ENCODE measurements around the gene DIAPH3.

The DIAPH3 gene

DNA sequence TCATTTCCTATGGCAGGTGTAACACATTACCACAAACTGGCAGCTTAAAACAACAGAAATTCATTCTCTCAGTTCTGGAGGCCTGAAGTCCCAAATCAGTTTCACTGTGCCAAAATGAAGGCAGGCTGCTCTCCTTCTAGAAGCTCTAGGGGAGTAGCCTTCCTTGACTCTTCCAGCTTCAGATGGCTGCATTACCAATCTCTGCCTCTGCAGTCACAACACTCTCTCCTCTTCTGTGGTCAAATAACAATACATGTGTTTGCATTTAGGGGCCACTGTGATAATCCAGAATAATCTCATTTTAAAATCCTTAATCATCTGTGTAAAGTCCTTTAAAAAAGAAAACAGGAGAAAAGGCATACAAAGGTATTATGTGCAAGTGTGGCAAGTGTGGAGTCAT lies 7.8 kb downstream of the DIAPH3 start:
- DNase-seq, result no peak

DNA sequence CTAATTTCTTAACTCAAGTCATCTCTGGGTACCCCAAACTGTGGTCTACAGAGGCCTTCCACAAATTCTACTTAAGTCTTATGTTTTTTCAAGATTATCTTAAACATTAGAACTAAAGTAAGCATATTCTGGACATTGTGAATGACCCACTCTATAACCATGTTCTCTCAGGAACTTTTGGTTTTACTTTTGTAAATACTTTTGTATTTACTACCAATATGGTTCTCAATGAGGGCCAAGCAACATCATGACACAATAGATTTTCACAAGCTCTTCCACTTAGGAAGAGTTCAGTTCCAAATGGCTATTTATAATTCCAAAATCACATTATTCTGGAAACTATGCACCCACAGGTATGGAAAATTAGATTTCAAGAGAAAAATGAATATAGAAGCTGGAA lies 10.8 kb downstream of the DIAPH3 start:
- no peak for DNase-seq

- DNase-seq, result peak; percentile 17
Observed at GRCh38 chr13:60152114-60152513, 11.6 kb downstream of the DIAPH3 start.

DNA sequence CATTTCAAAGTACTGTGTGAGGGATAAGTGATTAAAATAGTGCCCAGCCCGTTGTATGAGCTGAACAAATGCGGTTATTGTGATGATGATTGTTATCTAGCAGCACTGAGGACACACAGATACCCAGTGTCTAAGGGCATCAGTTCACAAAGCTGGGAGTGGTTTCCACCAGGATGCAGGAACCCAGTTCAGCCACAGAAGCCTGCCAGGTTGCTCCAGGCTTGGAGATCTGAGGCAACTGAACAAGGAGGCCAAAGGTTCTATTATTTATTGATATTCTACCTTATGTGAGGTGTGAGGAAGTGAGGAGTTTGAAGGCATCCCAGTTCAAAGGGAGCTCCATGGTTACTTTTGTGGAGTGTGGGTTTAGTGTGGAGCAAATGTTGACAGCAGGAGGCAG lies 13.2 kb downstream of the DIAPH3 start:
- DNase-seq, result no peak

GRCh38 chr13:60148918-60149317 lies 14.8 kb downstream of the DIAPH3 start:
- DNase-seq, result no peak

DNA sequence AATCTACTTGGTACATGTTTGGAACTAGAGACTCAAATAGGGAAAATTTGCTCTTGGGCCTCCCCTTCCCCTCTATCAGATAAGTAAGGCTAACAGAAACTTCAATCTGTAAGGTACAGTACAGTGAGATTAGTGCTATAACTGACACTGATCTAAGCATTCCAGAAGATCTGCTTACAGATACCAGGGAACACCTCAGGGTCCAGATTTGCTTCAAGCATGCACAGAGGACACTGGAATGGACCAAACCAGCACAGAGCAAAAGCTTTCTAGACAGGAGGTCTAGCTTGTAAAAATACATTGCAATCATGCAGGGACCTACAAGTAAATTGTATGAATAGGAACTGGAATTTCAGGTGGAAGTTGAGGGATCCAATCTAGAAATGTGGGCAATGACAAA lies 16.4 kb downstream of the DIAPH3 start:
- DNase-seq, result no peak

- peak; percentile 17 for DNase-seq
Observed at GRCh38 chr13:60146471-60146870, 17.3 kb downstream of the DIAPH3 start.

- DNase-seq, result no peak
Observed at GRCh38 chr13:60143775-60144174, 20.0 kb downstream of the DIAPH3 start.

DNA sequence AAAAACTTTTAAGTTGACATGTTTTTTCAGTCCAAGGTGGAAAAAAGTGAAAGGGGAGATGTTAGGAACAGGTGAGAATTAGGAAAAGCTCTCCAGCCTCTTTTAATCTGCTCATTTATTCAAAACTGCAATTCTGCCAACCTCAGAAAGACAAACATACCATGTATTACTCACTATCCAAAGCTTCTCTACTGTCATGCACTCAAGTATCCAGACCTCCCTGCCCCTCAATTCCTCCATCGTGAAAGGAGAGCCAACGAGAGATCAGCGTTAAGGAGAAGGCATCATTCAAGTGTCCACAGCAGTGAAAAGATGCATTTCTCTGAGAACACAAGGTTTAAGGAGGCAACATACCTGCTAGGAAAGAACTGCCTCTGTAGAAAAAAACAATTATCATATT lies 24.5 kb downstream of the DIAPH3 start:
- DNase-seq, result peak; percentile 47

DNA sequence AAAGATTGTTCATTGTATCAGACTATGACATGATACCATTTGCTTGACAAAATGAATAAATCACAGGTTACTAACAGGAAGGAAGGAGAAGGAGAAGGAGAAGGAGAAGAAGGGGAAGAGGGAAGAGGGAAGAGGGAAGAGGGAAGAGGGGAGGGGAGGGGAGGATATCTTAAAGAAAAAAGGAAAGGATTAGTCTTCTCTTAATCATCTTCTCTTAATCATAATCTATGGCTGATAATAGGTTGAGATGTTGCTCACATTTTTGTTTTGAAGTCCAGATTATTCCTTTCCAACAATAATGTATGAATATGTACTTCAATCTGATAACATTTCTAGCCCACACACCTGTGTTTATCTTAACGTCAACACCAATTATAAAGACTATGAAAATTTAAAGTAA lies 25.1 kb downstream of the DIAPH3 start:
- no peak for DNase-seq

- no peak for DNase-seq
Observed at GRCh38 chr13:60137911-60138560, 25.7 kb downstream of the DIAPH3 start.

- DNase-seq, result no peak
Observed at GRCh38 chr13:60135344-60135743, 28.4 kb downstream of the DIAPH3 start.

DNA sequence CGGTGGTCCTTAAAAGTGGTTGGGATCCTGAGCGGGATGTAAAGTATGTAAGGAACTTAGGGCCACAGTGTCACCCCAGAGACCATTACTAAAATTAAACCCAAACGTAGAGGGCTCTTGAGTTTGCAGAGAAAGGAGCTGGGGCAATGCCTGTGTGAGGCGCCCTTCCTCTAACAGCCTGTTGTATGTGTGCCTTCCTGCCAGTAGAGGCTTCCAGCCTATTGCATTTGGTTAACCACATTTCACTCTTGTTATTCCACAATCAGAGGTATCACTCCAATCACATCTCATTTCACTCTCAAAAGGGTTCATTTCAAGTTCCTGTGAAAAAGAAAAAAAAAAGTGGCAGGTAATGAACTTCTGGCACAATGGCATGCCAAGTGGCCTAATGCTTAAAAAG lies 29.4 kb downstream of the DIAPH3 start:
- no peak for DNase-seq

- DNase-seq, result no peak
Observed at GRCh38 chr13:60121337-60121687, 42.4 kb downstream of the DIAPH3 start.

DNA sequence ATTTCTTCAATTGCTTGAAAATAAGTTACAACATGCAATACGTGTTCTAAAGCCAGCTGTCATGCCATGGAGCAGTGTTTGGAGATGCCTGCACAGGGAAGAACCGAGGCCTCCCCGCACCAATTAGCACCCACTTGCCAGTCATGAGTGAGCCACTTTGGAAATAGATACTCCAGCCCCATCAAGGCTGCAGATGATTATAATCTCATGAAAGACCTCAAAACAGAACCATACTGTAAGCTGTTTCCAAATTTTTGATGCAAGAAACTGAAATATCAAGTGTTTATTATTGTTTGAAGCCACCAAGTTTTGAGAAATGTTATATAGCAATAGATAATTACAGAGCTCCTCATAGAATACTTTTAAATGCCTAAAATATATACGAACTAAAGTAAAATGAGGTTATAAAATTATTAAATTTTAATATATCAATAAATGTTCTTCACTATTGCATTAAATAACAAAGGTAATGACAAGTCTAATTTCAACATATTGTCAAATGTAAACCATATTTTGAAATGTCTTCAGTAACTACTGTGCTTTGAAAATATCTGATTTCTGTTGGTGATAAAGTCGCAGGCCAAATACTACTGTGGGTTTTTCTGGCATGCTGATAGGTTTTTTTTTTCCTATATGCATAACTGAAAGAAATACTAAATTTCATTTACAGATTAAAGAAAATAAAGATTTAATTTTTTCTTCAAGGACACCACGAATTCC lies 43.0 kb downstream of the DIAPH3 start:
- no peak for DNase-seq

DNA sequence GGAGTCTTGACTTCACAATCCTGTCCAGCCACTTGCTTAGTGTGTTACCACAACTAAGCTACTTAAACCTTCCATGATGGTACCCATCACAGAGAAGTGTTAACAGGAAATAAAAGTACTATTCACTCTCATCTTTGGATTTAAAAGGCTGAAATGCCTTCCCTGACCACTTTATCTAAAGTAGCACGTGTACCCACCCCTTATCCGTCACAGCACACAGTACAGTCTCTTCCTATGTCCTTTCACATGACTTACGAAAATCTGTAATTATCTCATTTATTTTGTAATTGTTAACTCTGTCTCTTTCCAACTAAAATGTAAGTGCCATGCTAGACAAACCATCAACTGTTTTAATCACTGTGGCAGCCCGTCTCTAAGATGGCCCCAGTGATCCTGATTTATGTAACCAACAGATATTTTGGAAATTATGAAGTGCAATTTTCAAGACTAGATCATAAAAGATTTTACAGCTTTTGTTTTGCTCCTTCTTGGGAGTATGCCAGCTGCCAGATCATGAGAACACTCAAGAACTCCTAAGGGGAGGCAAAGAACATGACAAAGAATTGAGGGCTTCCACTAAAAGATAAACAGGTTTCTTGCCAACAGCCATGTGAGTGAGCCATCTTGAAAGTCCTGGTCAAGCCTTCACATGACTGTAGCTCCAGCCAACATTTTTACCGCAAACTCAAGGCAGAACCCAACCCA lies 44.9 kb downstream of the DIAPH3 start:
- no peak for DNase-seq

- no peak for DNase-seq
Observed at GRCh38 chr13:60114499-60115028, 49.2 kb downstream of the DIAPH3 start.

DNA sequence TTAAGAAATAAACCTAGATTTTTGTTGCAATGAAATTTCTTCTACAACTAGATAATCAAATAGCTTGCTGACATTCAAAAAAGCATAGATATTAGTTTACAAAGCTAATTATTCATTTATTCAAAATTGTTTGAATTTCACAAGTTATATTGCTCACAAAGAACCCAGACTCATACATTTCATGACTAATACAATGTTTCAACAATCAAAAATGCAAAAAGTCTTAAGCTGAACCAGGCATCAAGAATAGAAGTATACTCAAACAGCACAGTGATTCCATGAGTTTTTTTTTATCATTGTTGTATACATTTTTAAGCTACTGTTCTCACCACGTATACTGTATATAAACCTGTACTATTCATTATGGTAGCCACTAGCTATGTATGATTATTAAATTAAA lies 51.0 kb downstream of the DIAPH3 start:
- peak; percentile 48 for DNase-seq

- peak; percentile 52 for DNase-seq
Observed at GRCh38 chr13:60111691-60112090, 52.0 kb downstream of the DIAPH3 start.

DNA sequence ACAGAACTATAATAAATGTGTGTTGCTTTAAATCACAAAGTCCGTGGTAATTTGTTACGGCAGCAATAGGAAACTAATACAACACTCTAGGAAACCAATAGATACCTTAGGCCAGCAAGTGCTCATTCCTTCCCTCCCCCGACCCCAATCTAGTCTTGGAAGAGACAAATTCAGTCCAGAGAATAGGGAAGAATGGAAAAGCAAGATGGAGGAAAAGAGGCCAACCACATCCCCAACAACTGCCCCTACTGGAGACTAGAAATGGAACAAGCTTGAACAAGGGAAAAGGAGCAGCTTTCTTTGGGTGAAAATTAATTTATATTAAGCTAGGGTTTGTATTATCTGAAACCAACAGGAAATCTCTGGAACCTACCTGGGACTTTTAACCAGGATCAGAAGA lies 54.4 kb downstream of the DIAPH3 start:
- DNase-seq, result no peak

- no peak for DNase-seq
Observed at GRCh38 chr13:60108589-60108988, 55.1 kb downstream of the DIAPH3 start.

- DNase-seq, result no peak
Observed at GRCh38 chr13:60099631-60100420, 63.9 kb downstream of the DIAPH3 start.

DNA sequence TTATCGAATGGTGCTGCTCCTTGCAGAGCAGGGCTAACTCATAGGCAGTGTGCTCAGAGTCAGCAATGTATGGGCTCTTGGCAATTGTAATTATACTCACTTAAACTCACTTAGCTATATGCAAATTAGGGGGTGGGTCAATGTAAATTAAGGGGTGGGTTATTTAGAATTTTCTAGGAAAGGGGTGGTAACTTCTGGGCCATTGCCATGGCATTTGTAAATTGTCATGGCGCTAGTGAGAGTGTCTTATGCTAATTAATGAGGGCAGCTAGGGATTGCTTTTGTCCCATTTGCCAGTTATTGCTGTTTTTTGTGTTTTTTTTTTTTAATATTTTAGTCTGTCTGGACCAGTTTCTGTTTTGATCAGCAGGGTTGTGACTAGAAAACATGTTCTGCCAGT lies 68.4 kb downstream of the DIAPH3 start:
- DNase-seq, result no peak
